ENCODE data around the gene ZDHHC11B. TPM values are rescaled to one million over a fixed set of nuclear protein-coding genes. Genes with fewer than 3 reads are reported as not detected.
"Not testable (repeated sequence)": the region's sequence is repeated elsewhere in the genome, so short reads cannot be mapped to it uniquely, and the experiment has no call there.

The ZDHHC11B gene
- polyA plus RNA-seq, 1 experiment, result 0.05 TPM

- TF ChIP-seq CTCF (IDR thresholded peaks at IDR 0.05; ENCODE audit: insufficient read depth, low read depth, low read length), result no peak
Measured at GRCh38 chr5:777756-778161, 6.8 kb downstream of the ZDHHC11B start.

GRCh38 chr5:776862-777711 is 7.4 kb downstream of the ZDHHC11B start:
- DNase-seq (ENCODE audit: low read depth), result no peak
- Histone ChIP-seq H3K27me3 (ENCODE audit: control insufficient read depth, insufficient read depth, low read length) (no peaks in the 10 kb centered on the region; the same call in 1 of the 2 replicates), H3K36me3 (ENCODE audit: control insufficient read depth, insufficient read depth, low read length) (no peaks in the 10 kb centered on the region), H3K4me3 (ENCODE audit: low read depth, low read length) (peak overlapping the region; percentile 24)
- CTCF ChIA-PET, result no interaction called here
- POLR2A ChIA-PET, result no interaction called here
- TF ChIP-seq CTCF (IDR thresholded peaks at IDR 0.05; ENCODE audit: insufficient read depth, low read depth, low read length), result no peak

More at GRCh38 chr5:777756-778161, 6.8 kb downstream of the ZDHHC11B start:
- Histone ChIP-seq H3K27me3 (ENCODE audit: control insufficient read depth, insufficient read depth, low read length) (no peaks in the 10 kb centered on the region; the same call in 1 of the 2 replicates), H3K36me3 (ENCODE audit: control insufficient read depth, insufficient read depth, low read length) (no peaks in the 10 kb centered on the region), H3K4me3 (ENCODE audit: low read depth, low read length) (no peak overlapping the region)
- DNase-seq (ENCODE audit: low read depth), result no peak
- CTCF ChIA-PET, result no interaction called here
- POLR2A ChIA-PET, result no interaction called here

- Histone ChIP-seq H3K36me3 (ENCODE audit: control insufficient read depth, insufficient read depth, low read length) (no peaks in the 10 kb centered on the region), H3K4me3 (ENCODE audit: low read depth, low read length) (no peak overlapping the region), H3K27me3 (ENCODE audit: control insufficient read depth, insufficient read depth, low read length) (no peaks in the 10 kb centered on the region; the same call in 1 of the 2 replicates)
- ChIA-PET POLR2A (no interaction called here), CTCF (no interaction called here)
- DNase-seq (ENCODE audit: low read depth), result no peak
- TF ChIP-seq CTCF (IDR thresholded peaks at IDR 0.05; ENCODE audit: insufficient read depth, low read depth, low read length), result no peak
Measured at GRCh38 chr5:775961-776861, 8.3 kb downstream of the ZDHHC11B start.

GRCh38 chr5:775595-775960 is 9.0 kb downstream of the ZDHHC11B start:
- H3K4me3 ChIP-seq (ENCODE audit: low read depth, low read length); DNase-seq (ENCODE audit: low read depth); H3K36me3 ChIP-seq (ENCODE audit: control insufficient read depth, insufficient read depth, low read length); H3K27me3 ChIP-seq (ENCODE audit: control insufficient read depth, insufficient read depth, low read length); POLR2A ChIA-PET; CTCF ChIA-PET: not testable (repeated sequence)

- CTCF ChIA-PET; POLR2A ChIA-PET; DNase-seq (ENCODE audit: low read depth): not testable (repeated sequence)
Measured at GRCh38 chr5:774854-775505, 9.5 kb downstream of the ZDHHC11B start.

GRCh38 chr5:774304-774703 is 10.2 kb downstream of the ZDHHC11B start:
- DNase-seq (ENCODE audit: low read depth); H3K36me3 ChIP-seq (ENCODE audit: control insufficient read depth, insufficient read depth, low read length); H3K27me3 ChIP-seq (ENCODE audit: control insufficient read depth, insufficient read depth, low read length); CTCF ChIA-PET; H3K4me3 ChIP-seq (ENCODE audit: low read depth, low read length); POLR2A ChIA-PET: not testable (repeated sequence)

More at GRCh38 chr5:774854-775505, 9.5 kb downstream of the ZDHHC11B start:
- H3K27me3 ChIP-seq (ENCODE audit: control insufficient read depth, insufficient read depth, low read length); H3K36me3 ChIP-seq (ENCODE audit: control insufficient read depth, insufficient read depth, low read length); H3K4me3 ChIP-seq (ENCODE audit: low read depth, low read length): not testable (repeated sequence)

Data from BJ (cell line).